ENCODE data around the gene CTNND2. TPM values are rescaled to one million over a fixed set of nuclear protein-coding genes. Genes with fewer than 3 reads are reported as not detected.
"Not testable (repeated sequence)": the region's sequence is repeated elsewhere in the genome, so short reads cannot be mapped to it uniquely, and the experiment has no call there.

CTNND2 gene
- total RNA-seq, 1 experiment from 2014 or later, result 1.6 TPM

DNA sequence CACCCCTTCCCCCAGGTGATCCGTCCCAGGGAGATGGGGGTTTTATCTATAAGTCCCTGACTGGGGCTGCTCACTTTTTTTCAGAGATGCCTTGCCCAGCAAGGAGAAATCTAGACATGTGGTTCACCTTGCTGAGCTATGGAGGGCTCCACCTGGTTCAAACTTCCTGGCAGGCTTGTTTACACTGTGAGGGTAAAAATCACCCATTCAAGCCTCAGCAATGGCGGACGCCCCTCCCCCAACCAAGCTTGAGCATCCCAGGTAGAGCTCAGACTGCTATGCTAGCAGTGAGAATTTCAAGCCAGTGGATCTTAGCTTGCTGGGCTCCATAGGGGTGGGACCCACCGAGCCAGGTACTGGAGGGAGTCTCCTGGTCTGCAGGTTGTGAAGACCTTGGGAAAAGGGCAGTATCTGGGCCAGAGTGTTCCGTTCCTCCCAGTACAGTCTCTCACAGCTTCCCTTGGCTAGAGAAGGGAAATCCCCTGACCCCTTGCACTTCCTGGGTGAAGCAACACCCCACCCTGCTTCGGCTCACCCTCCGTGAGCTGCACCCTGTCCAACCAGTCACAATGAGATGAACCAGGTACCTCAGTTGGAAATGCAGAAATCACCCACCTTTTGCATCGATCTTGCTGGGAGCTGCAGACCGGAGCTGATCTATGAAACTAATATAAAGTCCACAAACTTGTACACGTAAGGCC, 231.7 kb downstream of the CTNND2 start:
- DNase-seq (ENCODE audit: low spot score), result no peak

GRCh38 chr5:11658376-11658775, 245.9 kb downstream of the CTNND2 start:
- DNase-seq (ENCODE audit: low spot score), result no peak

- no peak for DNase-seq (ENCODE audit: low spot score)
These were observed 247.3 kb downstream of the CTNND2 start for GRCh38 chr5:11656916-11657315.

DNA sequence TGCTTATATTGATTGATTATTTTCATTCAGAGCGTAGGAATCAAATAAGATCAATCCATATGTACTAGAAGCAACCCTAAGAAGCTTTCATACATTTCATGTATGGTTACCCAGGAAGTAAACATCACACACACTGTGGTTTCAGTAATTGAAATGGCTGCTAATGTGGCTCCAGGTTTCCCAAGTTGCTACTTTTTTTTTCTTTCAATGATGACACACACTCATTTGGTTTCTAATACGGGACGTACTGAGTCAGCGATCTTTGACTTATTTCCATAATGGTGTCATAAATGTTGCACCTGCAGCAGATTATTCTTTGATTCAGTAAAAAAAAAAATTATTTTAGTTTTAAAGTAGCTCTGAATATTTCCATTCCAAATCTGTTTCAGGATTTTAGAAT, 248.6 kb downstream of the CTNND2 start:
- DNase-seq (ENCODE audit: low spot score), result no peak

DNA sequence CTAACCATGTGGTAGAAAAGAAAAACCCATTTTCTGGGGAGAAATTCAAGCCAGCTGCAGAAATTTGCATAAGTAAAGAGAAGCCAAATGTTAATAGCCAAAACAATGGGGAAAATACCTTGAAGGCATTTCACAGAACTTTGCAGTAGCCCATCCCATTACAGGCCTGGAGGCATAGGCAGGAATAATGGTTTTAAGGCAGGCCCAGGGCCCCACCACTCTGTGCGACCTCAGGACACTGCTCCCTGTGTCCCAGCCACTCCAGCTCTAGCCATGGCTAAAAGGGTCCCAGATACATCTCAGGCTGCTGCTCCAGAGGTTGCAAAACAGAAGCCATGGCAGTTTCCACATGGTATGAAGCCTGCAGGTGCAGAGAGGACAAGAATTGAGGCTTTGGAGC, 253.3 kb downstream of the CTNND2 start:
- DNase-seq (ENCODE audit: low spot score), result no peak

DNA sequence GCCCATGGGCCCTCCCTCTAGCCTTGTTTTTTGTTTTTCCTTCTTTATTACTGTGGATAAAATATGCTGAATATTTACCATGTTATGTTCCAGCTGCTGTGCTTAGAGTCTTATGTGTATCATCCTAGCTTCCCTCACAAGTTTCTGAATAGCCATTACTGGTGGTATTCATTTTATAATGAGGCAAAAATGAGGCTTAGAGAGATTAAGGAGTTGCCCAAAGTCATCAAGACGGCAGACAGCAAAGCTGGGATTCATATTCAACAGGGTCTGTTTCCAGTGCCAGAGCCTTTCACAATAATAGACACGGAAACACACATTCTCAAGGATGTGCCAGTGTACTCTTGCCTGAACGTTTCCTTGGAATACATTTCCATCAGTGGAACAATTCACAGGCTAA, 258.1 kb downstream of the CTNND2 start:
- DNase-seq (ENCODE audit: low spot score), result no peak

DNA sequence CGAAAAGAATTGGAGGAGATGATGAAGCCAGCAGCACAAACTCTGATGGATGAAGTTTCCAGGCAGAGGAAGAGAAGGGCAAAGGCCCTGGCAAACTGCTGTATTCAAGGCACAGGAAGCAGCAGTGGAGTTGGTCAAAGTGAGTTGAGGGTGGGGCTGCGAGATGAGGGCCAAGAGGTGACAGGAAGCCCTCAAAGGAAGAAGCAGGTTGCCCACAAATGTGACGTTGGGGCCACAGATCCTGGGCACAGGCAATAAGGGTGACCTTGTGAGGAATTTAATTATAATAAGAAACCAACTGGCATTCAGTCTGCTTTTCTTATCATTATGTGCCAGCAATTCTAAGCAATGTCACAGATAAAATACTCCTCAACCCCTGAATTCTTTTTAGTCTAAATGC, 261.8 kb downstream of the CTNND2 start:
- no peak for DNase-seq (ENCODE audit: low spot score)

DNA sequence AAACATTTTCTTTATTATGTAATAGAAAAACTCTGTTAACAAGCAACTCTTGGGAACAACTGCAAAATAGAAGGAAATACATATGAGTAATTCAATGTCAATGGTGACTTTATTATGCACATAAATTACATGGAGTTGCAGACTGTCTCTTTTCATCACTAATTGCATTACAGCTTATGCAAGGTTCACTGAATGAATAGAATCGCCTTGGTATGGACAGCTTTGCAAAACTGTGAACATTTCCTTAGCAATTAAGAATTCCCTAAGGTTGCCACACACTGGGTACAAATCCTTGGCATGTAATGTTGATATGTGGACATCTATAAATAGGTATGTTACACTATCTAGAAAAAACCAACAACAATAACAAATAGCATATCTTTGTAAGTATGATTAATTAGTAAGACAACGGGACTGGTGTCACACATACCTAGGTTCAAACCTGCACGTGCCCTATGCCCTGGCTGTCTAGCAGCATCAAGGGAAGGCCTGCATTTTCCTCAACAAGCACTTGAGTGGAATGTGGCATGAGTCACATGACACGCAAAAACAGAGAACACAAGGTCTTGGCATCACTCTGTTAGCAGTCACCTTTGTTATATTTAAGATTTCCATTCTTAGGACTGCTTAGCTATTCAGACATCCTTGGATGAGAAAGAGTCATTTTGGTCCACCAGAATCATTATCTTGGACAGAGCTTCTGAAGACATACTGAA, 263.9 kb downstream of the CTNND2 start:
- no peak for DNase-seq (ENCODE audit: low spot score)

- DNase-seq (ENCODE audit: low spot score), result no peak
These were observed 281.5 kb downstream of the CTNND2 start for GRCh38 chr5:11622785-11623184.

GRCh38 chr5:11620172-11620571, 284.1 kb downstream of the CTNND2 start:
- no peak for DNase-seq (ENCODE audit: low spot score)

GRCh38 chr5:11619339-11620024, 284.8 kb downstream of the CTNND2 start:
- DNase-seq (ENCODE audit: low spot score), result peak; percentile 39

- no peak for DNase-seq (ENCODE audit: low spot score)
These were observed 287.2 kb downstream of the CTNND2 start for GRCh38 chr5:11617080-11617479.

- not testable (repeated sequence) for DNase-seq (ENCODE audit: low spot score)
These were observed 287.6 kb downstream of the CTNND2 start for GRCh38 chr5:11616624-11617023.

- DNase-seq (ENCODE audit: low spot score), result no peak
These were observed 293.2 kb downstream of the CTNND2 start for GRCh38 chr5:11611011-11611410.

DNA sequence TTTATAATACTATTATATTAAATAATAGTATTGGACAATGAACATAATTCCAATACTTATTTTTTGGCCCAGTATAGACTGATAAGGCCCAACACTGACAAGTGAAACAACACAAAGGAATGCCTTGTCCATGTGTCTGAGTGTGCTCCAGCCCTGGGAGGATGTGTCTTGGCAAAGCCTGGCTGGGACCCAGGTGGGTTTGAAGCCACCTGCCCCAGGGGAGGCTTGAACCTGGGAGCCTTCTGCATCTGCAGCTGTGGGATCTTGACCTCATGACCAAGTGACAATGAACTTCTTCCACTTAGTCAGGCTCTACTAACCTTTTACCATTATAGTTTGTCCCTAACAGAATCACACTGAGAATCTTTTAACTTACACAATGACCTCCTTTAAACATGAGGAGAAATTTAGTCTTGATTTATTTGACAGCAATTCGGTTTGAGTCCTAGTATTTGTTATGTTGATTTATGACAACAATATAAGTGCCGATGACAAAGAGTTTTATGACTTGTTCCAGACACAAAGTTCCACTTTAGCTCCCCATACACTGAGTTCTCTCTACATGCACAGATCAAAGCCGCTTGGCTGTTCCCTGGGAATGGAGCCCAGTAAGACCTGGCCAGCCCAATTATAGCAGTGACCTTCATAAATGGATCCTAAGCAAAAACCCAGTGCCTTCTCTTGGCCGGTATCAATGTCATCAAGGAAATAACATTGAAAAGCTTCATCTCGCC, 294.5 kb downstream of the CTNND2 start:
- no peak for DNase-seq (ENCODE audit: low spot score)

GRCh38 chr5:11608530-11608929, 295.7 kb downstream of the CTNND2 start:
- DNase-seq (ENCODE audit: low spot score), result no peak

DNA sequence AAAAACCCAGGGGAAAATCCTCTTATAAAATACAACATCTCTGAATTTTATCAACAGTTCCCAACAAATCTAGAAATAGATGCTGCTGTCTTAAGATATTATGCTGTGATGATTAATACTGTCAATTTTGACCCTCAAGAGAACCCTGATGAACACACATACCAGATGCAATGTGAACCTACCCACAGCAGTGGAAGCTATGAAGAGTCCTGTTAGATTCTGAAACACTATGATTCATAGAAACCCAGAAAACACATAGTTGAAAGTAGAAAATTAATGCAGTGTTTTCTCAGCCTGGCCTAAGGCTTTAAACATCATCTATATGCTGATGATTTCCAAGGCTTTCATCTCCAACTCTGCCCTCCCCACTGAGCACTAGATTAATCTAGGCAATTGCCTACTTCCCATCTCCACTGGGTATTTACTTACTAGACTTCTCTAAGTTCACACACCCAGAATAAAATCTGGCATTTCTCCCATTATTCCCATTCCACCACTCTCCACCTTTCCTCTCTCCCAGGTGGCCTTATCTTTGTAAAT, 296.2 kb downstream of the CTNND2 start:
- no peak for DNase-seq (ENCODE audit: low spot score)

GRCh38 chr5:11602298-11602697, 301.9 kb downstream of the CTNND2 start:
- no peak for DNase-seq (ENCODE audit: low spot score)

DNA sequence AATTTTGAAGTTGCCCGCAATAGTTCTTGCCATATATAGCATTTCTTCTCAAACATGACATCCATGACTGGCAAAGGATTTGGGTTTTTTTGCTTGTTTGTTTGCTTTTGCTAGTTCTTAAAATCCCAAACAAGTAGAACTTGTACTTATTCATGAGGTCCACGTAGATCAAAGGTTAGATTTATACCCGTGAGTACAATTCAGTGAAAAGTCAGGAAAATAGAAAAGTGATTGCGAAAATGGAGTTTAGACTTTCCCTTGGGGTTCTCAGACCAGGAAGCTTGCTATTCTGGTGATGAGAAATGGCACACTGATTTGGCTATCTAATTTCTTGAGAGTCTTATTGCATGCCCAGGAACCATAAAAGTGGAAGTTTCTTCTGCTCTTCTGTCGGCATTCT, 304.7 kb downstream of the CTNND2 start:
- no peak for DNase-seq (ENCODE audit: low spot score)

DNA sequence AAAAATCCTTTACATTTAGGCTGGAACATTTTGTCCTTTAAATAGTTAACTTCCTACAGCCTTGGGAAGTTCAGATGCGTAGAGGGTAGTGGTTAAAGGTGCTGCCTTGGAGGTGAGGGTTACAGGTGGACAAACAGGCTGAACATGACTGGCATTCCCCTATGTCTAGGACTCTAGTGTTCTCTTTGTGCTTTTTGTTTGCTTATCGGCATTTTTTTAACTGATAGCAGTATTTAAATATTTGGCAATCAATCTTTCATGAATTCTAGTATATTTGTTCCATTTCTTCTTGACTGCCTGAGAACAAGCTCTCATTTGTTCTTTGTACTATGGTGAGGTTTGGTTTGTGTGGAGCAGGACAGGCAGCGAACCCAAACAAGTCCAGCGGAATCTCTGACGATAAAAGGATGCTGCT, 307.6 kb downstream of the CTNND2 start:
- no peak for DNase-seq (ENCODE audit: low spot score)

DNA sequence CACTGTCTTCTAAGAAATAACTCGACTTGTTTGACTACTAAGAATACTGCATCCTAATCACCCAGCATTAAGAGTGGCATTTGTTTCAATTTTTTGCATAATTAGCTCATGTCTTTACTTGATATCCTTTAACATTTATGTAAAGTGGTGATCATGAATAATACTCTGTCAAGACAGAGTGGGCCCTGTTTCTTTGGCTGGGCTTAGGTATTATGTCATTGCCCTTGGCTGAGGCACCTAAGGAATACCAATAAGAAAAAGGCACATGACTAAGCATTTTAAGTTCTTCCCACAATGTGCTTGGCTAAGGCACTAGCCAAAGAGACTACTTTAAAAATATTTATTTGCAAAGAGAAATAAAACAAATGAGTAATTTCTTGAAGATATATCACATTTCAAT, 308.1 kb downstream of the CTNND2 start:
- peak; percentile 36 for DNase-seq (ENCODE audit: low spot score)

GRCh38 chr5:11595045-11595444, 309.2 kb downstream of the CTNND2 start:
- peak; percentile 22 for DNase-seq (ENCODE audit: low spot score)

Measured in H4 (cell line).